IMR-90 (cell line): ENCODE data around the gene NRARP. TPM values are rescaled to one million over a fixed set of nuclear protein-coding genes. Genes with fewer than 3 reads are reported as not detected.

Experiments used
- ELK1 ChIP-seq: fragments of 150-350 bp; IDR thresholded peaks from 2 replicates; pipeline ENCODE4 v1.6.1; 2016; ENCODE audit warnings: low read depth, mild to moderate bottlenecking, low read length, moderate library complexity, borderline replicate concordance
- RCOR1 ChIP-seq: IDR thresholded peaks from 2 replicates; pipeline ENCODE4 v1.6.1; 2012; ENCODE audit warnings: mild to moderate bottlenecking, low read length, improper control_type of control experiment; ENCODE audit not compliant: insufficient replicate concordance
- polyA plus RNA-seq, 3 experiments: library from polyadenylated mRNA; depleted of rRNA; stranded (reverse); fragments of >200 nt; gene quantifications; 2 replicates each; pipeline ENCODE4 v1.2.3, GENCODE V29; 2012; ENCODE audit warnings: low replicate concordance in 1 of 3
- total RNA-seq: library from RNA; depleted of rRNA; stranded (reverse); fragments of >200 nt; gene quantifications from 2 replicates; pipeline ENCODE4 v1.2.3, GENCODE V29; 2012

NRARP gene
- total and polyA plus RNA-seq, 2 of the 4 experiments (the other 2 are of a cell fraction): 0.15 TPM; not detected in 1

- TF ChIP-seq ELK1 (no peak), RCOR1 (no peak)
These were observed 17.9 kb upstream of the NRARP start (continued) for GRCh38 chr9:137319739-137320551.
